Hepatic stellate cell (primary cell): ENCODE data around the gene GRID1.
"Not testable (repeated sequence)": the region's sequence is repeated elsewhere in the genome, so short reads cannot be mapped to it uniquely, and the experiment has no call there.

Experiments used
- DNase-seq: peaks from one replicate; pipeline ENCODE4 v3.0.0; 2011; ENCODE audit warnings: low spot score

Gene GRID1

DNA sequence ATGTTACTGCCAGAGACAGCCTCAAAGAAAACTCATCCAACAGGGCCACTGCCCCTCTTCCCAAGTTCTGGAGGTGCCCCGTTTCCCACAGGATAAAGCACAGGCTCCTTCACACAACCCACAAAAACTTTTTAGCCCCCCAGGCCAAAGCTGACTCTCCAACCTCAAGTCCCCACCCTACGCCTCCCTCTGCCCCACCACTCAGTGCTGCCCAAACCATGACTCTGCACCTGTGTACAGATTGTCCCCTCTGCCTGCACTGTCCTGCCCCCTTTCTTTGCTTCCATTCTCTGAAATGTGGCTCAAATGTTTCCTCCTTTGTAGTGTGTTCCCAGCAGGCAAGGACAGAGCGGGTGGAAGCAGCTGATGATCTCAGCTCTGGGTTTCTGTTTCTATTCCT, 284.0 kb downstream of the GRID1 start:
- no peak for DNase-seq

GRCh38 chr10:86079088-86079487, 287.5 kb downstream of the GRID1 start:
- DNase-seq, result no peak

DNA sequence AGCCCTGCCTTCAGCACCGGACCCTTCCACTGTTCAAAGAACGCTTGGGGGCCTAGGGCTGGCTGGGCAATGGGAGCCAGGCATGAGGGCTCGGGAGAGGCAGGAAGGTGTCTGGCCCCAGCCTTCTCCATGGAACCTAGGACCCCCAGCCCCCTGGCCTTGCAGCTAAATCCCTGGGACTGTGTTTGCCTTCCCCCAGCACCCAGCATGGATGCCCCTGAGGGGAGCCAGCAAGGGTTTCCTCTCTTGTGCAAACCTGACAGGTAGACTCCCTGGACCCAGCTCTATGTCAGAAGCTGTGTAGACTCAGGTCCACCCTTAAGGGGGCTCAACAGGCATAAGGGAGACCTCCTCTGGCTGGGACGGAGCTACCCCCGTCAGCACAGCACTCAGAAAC, 288.0 kb downstream of the GRID1 start:
- DNase-seq, result no peak

DNA sequence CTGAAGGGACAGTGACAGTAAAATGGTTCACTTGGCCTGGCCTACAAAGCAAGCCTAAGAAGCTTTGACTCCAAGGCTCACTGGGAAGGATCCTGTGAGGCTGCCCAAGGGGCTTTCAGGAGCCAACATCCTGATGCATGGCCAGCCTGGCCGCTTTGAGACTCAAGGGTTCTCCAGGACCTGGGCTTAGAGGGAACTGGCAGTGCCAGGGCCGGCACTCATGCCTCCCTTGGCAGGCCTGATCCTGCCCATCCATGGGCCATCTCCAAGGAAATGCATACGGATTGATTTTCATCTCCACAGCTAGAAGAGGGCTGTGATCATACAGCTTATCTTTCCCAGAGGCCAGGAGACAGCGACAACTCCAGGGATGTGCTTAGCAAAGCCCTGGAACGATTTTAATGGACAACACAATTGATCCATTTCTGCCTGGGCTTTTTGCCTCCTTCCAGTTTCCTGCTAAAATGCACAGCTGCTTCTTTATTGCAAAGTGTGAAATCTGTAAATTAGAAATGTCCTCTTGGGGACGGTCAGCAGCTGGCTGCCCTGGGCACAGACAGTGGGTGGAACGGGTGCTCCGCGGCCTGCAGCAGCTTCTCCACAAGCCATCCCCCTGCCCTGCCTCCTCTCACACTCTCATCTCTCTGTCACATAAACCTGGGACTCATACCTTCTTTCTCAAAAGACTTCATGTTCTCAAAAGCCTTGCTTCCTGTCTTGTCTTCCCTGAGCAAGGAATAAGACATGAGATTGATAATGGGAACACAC, 288.5 kb downstream of the GRID1 start:
- no peak for DNase-seq

- DNase-seq, result no peak
These were observed 289.3 kb downstream of the GRID1 start for GRCh38 chr10:86077271-86077670.

GRCh38 chr10:86076497-86076896, 290.1 kb downstream of the GRID1 start:
- DNase-seq, result not testable (repeated sequence)

DNA sequence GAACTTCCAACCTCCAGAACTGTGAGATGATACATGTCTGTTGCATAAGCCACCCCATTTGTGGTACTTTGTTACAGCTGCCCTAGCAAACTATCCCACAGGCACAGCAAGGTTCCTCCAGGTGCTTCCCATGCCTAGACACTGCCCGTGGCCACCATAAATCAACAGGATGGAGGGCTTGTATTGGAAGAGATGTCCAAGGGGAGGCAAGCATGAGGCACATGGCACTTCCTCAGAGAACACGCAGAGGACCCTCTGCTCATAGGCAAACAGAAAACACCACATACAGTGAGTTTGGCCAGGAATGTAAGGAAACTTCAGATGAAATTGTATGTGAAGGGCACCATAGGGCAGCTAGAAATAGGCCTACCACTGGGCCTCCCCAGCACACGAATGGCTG, 291.1 kb downstream of the GRID1 start:
- DNase-seq, result no peak

DNA sequence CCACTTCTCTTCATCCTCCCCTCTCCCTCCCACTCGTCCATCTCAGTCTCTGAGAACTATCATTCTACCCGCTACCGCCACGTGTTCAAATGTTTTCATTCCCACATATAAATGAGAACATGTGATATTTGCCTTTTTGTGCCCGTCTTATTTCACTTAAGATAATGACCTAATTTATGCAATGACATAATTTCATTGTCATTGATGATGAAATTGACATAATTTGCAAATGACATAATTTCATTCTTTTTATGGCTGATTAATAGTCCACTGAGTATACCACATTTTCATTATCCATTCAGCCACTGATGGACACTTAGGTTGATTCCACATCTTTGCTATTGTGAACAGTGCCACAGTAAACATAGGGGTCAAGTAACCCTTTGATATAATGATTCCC, 292.3 kb downstream of the GRID1 start:
- DNase-seq, result no peak

- no peak for DNase-seq
These were observed 293.2 kb downstream of the GRID1 start for GRCh38 chr10:86073199-86073977.

DNA sequence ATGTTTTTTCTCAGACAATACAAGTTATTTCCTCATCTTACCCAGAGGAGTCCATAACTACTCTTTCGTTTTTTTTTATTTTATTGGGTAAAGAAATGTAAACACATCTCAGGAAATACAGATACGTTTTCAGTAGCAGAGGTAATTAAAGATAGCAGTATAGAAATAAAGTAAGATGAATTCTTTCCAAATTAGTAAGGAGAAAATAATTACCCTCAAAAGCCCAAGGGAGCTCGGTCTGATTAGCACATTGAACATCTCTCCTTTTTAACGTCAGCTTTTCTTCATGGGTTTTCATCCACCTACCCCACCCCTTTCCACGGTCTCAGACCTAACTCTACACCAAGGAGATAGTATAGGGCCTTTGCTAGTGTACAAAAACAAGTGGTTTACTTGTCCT, 294.2 kb downstream of the GRID1 start:
- DNase-seq, result no peak

DNA sequence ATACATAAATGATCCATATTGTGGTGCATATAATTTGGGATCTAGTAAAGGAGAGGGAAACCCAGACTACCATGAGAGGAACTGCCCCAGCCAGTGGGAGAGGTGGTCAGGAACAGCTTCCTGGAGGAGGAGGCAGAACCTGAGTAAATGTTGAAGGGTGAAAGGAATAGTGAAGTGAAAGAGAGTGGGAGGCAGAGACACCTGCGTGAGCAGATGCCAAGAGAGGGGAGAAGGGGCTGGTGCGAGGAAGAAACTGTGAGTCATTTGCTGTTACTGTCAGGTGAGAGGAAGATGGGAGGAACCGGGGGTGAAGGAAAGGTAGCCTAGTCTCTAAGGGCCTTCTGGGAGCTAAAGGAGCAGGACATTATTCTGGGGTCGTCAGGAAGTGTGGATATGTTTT, 294.8 kb downstream of the GRID1 start:
- no peak for DNase-seq

DNA sequence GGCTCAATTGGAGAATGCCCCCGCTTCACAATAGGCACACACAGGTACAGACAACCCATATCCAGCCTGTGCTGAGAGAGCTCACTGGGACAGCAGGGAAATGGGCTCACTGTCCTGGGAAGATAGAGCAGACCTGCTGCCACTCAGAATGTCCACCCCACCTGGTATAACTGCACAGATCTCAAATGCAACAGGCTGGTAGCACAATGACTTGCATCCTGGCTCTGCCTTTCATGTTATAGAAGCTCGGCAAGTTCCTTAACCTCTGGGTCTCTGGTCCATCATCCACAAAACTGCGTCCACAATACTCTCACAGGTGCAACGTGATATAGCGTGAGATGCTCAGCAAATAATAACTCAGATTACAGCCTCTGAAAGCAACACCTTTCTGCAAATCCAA, 295.4 kb downstream of the GRID1 start:
- DNase-seq, result no peak

DNA sequence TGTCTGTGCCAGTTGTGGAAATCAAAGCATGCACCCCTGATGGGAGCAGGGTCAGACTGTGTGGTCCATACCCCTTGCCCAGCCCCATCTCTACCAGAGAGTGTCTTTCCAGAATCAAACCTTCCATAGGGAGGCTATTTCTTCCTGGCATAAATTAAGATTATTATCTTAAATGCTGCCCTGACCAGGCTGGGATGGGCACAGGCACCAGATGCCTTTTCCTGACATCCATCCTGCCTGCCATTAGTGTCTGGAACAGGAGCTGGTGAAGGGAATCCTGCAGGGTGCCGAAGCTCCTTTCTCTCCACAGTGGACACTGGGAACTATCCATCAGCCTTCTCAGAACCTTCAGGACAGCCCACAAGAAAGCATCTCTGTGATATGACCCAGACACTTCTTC, 296.3 kb downstream of the GRID1 start:
- no peak for DNase-seq

DNA sequence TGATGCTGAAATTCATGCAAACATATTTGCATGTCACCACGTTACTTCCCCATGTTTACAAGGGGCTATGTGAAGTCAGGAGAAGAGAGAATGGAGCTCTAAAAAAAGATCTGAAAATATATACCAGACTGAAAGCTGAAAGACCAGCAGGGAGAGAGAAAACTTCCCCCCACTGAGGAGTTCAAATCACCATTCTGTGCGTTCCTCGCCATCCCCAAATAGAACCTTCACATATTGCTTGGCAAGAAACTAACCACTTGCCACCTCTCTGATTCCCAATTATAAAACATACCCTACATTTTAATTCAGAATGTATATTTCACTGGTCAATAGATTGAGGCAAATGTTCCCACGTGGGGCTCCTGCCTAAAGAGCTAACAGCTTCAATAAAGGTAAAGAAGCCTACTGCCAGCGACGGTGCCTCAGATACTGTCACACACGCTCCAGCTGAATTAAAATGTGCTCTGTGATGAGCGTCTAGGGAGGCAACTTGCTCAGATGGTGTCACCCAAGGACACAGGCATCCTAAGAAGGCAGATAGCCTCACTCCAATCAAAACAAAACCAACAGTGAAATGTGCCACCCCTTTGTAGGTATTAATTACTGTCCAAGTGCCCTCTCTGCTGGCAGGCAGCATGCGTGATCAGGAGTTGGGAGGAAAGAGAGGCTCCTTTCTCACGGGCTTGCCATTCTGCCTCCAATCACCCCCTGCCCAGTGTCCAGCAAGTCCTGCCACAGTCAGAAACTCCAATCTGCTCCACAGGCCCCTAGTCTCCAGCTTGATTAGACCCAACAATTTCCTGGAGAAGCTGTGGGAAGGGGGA, 298.2 kb downstream of the GRID1 start:
- DNase-seq, result no peak

DNA sequence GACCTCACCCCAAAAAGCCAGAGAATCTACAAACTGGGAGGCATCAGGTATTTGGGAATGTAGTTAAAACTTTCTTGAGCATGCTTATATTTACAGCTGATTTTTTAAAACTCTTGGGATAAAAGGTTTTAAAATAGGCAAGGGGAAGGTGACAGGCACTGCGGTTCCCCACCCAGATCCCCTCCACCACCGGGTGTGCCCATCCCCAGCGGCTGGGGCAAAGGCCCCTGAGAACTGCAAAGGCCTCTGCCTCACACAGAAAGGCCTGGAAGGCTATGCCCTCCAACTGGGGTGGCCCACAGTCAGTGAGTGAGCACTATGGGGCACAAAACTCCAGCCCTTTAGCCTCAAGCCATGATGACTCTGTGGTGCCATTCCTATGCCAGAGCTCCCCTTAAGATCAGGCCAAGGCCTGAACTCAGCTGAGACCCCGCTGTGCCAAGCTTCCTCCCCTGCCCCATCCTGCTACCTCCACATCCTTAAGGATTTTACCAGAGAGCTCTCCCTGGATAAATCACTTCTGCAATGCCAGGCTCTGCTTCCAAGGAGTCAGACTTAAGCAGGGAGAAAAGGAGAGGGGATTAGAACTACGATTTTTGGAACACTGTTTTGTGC, 299.1 kb downstream of the GRID1 start:
- DNase-seq, result no peak

DNA sequence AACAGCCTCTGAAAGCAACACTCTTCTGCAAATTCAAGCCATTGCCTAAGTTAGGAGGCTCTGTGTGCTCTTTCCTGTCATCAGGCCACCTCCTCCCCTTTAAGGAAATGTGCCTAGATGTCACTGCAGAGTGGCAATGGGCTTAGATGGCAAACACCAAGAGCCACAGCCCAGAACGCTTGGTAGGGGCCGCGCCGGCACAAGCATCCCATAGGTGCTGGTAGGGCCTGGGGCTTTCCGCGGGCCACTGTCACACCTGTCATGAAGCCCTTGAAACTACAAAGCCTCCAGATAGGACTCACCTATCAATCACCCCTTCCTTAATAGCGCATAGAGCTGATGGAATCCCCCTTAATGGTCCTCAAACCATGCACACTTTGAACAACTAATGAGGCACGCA, 299.9 kb downstream of the GRID1 start:
- DNase-seq, result no peak

DNA sequence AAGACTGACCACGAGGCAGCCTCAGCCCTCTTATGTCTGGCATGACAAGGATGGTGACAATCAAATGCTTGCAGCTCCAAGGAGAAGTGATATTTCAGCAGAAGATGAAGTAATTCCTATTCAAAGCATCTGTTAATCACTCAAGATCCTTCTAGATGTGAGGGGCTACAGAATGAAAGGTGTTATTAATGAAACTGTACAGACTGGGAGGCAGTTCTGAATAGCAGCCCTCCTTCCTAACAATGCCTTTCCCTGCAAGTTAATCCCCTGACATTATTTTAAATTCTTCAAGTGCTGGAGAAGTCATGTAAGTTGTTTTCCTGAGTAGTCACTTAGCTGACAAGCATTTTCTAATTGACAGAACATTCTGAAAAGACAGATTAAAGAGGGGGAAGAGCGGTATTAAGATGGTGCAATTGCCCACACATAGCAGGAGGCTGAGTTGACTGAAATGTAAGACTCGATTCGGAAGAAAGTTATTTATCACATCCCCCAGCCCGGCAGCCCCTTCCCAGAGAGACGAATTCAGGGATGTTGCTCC, 300.8 kb downstream of the GRID1 start:
- no peak for DNase-seq

DNA sequence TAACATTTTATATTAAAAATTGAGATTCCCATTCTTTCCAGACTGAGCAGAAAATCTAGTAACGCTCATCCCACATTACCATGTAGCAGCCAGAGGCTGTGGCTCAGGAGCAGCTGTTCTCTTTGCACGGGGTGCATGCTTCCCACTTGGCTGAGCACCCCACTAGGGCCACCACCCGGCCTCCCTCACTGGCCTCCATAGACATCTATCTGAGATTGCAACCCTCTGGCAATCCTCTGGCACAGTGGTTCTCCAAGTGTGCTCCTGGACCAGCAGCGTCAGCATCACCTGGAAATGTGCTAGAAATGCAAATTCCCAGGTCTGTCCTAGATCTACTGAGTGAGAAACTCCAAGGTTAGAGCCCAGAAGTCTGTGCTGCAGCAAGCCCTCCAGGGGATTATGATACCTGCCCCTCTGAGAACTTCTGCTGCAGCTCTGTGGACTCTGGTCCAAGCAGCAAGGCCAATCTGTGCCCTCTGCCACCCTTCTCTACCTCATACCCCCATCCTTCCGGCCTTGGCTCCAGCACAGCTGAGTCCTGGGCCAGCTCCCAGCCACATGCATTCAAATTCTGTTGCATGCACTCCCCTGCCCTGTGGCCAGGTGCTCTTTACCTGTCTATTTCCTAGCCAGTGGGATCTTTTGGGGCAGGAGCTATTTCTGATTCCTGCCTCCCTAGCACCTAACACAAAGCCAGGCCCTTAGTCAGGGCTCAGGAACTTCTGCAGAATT, 301.5 kb downstream of the GRID1 start:
- DNase-seq, result no peak

DNA sequence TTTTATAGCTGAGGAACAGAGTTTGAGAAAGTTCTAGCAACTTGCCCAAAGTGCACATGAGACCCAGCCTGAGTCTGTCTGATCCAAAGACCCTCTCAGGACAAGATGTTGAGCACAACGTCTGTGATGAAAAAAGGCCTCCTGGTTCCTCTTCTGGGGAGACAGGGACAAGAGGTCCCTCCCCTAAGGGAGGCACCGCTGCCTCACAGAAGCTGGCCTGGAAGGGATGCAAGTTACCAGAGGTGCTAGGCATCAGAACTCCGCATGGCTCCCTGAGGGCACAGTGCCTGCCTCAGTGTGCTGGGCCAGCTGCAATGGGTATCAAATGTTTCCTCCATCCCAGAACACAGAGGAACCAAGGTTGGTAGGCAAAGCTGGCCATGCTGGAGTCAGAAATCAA, 302.4 kb downstream of the GRID1 start:
- no peak for DNase-seq

- no peak for DNase-seq
These were observed 303.3 kb downstream of the GRID1 start for GRCh38 chr10:86063341-86063740.

GRCh38 chr10:86062647-86063145, 303.9 kb downstream of the GRID1 start:
- DNase-seq, result no peak
